Measurements from ENCODE around the gene LRRC14B.

LRRC14B gene

DNA sequence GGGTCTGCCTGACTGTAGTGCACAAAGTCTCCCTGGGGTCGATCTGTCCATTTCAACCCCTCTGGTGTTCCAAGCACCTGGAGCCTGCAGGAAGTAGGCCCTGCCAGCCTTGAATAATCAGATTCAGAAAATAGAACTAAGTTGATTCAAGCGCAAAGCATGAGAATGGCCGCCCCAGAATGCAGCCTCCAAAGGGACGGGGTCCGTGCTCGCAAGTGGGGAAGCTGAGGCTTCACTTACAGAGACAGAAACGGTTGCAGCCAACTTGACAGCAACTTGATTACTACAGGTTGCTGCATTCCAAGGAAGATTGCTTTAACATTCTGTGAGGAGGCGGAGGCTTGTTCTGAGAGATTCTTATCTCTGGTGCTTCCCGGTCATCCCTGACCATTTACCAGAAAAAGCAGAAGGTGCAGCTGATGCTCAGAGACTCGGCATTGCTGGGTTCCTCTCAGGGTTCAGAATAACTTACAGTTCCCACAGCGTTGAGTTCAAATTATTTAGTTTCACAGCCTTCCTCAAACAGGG lies 14.9 kb upstream of the LRRC14B start:
- DNase-seq: no peak

DNA sequence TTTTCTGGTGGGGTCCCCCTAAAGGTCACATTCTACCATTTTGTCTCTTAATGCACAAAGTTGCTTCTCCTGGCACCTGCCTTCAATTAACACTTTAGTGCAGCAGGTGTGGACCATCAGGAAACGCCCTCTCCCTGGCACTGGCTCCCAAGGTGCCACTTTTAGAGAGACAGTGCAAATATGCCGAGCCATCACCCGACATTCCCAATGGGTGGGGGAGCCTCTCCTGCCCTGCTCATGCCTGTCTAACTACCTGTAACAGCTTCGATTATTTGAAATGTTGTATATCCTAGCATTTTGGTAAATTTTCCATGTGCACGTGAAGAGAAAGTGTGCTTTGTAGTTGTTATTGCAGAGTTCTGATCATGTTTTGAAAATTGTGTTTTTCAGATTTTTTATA lies 13.2 kb upstream of the LRRC14B start:
- no peak for DNase-seq

DNA sequence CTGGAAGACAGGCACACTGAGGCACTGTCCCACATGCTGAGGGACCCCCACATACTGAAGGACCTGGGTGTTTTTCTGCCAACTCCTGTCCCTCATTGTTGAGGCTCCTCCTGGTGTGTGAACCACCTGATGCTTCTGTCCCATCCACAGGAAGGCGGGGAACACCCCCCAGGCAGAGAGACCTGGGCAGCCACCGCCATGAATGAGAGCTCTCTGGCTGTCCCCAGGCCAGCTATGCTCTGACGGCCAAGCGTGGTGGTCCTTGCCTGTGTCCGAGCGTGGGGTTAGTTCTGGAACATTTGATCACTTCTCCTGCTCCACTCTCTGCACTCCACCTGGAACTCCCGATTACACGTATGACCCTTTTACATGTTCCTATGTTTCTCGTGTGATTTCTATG lies 11.9 kb upstream of the LRRC14B start:
- DNase-seq: no peak

DNA sequence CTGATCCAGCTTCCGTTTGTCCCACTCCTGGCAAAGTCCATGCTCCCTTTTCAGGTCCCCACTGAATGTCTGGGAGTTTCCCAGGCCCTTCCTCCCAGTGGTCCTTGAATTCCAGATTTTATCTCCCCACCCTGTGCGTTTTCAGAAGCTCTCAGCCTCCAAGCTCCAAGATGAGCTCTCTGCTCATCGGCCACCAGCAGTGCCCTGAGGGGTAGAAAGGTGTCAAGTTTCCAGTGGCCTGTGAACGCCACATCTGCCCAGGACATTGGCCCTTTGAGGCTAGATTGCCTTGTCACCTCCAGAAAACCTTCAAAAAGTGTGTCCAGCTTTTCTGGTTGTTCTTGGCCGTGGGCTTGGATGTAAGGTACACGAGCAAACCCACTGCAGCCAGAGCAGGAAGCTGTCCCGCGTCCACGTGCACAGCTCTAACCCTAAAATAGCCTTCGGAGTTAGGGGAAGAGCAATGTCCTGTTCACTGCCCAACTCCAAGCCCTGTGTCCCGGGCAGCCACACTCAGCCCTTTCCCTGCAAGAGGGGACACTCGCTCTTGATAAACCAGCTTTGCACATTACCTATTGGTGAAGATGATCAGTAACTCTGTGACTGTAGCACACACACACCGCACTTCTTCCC lies 10.9 kb upstream of the LRRC14B start:
- DNase-seq: no peak

DNA sequence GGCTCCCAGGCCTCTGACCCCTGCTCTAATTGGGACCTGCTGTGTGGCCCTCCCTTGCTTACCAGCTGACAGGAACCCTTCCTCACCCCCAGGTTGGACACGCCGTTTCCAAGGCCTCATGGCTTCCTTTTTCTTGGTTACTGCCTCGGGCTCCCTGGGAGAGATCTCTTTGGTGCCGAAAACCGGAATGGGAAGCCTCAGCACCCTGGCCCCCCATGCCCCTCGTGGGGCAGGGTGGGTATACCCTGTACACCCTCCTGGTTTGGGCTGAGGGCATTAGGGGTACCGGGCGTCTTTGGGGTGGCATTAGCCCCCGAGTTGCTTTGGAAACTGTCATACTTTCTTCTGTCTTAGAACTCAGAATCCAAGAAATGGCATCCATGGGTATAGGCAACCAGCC lies 10.1 kb upstream of the LRRC14B start:
- no peak for DNase-seq

DNA sequence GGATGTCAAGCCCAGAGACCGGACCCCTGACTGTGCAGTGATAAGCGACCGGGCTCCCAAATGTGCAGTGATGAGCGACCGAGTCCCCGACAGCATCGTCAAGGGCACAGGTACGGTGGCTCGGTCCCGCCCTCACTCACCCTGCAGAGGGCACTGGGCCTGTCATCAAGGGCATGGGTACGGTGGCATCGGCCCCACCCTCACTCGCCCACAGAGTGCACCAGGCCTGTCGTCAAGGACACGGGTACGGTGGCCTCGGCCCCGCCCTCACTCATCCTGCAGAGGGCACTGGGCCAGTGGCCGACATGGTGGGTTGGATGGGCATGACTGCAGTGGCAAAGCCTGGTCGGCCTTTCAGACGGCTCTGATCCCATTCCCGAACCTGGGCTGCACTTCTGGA lies 9.7 kb upstream of the LRRC14B start:
- DNase-seq: no peak

DNA sequence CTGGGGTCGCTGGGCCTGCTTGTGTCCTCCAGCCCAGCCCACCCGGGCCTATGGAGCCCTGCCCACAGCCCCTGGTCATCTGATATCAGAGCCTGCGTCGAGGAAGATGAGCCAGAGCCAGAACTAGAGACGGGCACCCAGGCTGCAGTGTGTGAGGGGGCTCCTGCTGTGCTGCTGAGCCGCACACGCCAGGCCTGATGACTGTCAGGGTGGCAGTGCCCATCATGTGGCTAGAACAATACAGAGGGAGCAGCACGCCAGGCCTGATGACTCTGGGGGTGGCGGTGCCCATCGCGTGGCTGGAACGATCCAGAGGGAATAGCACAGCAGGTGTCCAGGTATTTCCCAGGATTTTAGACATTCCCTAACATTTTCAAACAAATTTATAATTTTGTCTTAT lies 9.2 kb upstream of the LRRC14B start:
- no peak for DNase-seq

DNA sequence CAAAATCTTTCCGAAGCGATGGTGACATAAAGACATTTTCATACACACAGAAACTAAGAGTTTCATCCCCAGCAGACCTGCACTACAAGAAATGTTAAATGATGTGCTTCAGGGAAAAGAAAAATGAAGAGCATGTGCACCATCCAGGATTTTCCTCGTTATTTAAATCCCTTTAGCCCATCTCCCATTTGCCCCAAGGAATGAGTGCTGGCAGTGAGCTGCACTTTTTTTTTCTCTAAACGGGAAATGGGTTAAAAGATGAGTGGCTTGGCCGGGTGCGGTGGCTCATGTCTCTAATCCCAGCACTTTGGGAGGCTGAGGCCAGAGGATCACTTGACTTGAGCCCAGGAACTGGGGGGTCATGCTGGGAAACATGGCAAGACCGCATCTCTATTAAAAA lies 6.8 kb upstream of the LRRC14B start:
- DNase-seq: no peak

DNA sequence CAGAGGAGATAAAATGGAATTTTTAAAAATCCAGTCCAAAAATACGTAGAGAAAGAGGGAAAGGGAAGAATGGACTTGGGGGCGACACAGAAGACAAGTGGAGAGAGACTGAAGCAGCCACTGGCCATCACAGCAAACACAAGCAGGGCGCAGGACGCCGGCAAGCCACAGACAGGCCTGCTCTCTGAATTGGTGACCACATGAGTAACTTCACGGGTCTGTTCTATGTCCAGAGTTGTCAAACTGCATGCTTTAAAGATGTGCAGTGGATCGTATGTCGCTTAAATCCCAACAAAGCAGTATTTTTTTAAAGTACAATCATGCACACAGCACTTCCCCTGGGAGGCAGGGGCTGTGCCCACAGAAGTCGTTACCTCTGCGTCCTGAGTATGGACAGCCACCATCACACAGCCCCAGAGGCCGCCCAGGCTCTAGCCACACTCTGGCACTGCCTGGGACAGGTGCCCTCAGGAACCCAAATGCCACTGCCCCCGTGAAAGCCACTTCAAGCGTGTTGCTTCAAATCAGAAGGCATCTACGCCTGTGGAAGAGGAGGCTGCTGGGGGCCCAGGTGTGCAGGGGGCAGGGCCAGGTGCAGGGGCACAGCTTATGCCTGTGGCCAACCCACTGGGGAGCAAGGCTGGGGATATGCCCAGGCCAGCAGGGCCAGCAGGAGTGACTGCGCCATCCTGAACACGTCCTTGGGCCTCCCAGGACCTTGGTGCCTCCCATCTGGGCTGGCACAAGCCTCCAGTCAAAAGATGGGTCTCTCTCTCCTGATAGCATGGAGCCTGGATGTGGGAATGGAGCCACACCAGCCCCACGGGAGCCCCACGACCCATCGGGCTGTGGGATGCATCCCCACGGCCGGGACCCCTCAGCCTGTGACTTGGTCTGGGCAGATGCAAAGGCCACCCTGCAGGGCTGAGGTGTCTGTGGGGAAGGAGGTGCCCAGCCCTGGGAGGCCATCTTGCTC lies 5.9 kb upstream of the LRRC14B start:
- no peak for DNase-seq

DNA sequence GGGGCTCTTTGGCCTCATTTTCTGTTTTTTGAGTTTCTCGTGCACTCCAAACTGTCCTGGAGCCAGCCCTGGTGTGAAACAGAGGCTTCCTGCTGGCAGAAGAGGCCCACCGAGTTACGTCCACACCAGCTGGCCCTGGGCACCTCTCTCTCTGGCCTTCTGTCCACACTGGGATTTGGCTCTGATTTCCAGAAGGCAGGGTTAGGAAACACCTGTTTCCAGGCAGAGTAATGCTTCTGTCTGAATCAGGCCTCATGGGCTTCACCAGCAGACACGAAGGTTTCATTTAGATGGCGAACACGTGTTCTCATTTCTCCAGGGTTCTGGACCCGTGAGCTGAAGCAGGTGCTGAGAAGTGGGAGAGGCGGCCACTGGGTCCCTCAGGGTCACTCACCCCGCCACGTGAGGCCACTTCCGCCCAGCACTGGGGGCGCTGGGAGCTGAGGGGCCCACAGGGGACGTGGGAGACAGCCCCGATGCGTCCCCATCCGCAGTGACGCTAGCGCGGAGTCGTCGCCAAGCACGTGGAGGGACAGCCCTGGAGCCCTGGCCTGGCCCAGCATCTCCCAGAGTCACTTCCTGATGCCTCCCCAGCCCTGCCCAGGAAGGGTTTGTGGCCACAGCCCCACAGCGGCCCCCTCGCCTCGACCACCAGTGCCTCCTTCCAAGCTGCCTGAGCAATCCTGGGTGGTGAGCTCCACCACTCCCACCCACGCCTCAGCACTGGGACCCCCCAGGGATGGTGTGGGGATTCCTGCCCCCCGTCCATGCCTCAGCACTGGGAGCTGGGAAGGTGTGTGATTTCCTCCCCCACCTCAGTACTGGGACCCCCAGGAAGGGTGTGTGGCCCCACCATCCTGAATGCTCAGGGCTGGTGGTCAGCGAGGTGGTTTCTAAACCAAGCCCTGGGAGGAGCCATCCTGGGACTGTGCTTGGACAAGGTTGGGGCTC lies 4.9 kb upstream of the LRRC14B start:
- no peak for DNase-seq

DNA sequence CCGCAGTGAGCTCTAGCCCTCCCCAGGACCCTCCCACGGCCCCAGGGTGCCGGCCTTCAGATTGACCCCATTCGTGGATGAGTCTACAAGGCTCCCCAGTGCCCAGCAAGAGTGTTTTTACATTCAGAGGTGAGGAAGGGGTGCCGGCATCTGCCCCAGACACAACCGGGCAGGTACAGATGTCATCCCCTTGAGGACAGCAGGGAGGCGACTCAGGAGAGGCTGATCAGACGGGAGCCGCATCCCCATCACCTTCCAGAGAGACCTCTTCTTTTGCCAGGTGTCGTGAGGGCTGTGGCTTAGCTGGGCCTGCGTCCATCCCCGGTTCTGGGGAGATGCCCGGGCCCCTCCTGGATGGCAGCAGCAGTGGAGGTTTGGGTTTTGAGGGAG lies 4.3 kb upstream of the LRRC14B start:
- no peak for DNase-seq

DNA sequence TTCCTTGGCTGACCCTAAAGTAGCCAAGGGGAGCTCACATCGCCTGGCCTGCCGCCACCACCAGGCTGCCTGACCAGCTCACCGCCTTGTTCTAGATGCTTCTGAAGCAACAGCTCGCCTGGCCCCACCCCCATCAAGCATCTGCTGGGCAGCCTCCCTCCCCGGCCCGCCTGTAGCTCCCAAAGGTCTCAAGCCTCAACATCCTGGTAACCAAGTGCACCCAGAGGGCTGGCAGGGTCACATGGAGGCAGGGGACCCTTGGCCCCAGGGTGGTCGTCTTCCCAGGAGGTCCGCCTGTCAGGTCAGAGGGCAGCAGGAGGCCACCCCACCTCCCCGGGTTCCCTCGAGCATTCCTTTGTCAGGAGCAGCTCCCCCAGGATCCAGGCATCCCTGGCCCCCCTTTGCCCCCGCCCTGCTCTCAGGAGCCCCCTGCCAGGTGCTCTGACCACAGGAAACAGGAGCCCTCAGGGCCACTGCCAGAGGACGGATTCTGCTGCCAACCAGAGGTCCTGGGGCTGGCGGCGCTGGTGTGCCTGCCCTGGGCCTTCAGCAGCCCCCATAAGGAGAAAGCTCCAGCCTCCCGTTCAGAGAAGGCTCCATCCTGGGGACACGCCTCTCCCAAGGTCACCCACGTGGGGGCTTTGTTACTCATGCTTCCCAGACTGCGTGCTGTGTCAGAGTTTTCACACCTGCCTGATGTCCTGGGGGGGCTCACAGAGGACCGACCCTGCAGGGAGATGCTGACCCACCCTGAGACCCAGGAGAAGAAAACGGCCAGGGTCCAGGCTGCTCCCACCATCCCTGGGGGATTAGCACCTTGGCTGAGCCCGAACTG lies 3.5 kb upstream of the LRRC14B start:
- no peak for DNase-seq

DNA sequence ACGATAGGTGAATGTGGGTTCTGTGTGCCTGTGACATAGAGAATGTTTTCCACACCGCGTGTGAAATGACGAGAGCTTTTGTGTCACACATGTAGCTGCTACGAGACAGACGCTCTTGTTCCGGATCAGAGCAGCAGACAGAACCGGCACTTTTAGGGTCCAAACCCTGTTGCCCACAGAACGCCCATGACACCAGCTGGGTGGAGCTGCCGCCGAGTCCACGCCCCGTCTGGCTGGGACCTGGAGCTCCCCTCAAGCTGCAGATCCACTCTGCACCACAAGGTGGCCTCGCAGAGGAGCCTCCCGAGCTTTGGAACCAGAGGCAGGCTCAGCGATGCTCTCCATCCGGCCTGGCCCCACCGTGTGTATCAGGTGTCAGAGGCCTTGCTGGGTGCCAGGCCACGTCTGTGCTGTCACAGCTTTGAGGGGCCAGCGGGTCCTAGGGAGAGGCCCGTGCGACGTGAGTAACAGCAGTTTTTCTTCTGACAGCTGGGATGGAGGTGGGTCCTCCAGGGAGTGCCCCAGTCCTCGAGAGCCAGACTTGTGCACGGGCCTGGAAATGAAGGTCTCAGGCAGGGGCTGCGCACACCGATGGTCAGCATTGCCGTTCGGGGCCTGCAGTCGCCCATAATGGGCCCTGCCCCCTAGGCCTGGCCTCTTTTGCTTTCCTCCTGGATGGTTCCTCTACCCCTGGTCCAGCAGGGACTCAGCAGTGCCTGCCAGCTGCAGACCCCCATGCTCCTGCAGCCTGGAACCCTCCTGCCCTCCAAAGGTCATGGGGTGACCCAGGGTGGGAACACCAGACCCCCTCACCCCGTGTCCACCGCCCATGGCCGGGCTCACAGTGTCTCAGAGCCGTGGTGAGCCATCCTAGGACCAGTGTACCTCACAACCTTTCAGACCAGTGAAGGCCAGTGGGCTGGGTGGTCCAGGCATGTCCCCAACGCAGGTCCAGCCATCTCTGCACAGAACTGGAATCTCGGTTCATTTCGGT lies 2.5 kb upstream of the LRRC14B start:
- peak; percentile 80 to 93 for DNase-seq

DNA sequence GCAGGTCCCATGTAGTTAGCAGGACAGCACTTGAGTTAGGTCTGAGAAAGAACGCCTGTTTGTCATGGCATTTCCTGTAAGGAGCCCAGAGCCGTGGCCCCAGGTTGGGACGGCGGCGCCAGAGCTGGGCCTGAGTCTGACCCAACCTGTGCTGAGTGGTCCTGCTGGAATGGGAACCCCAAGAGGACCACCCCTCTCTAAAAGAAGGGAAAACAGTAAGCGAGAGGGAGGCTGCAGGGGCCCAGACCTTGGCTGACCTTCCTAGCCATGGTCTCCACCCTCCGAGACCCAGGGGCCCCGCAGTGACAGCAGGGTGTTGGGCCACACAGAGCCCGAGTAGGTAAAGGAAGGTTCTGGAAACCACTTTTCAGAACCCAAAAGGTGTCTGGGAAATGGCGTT lies 1.8 kb upstream of the LRRC14B start:
- DNase-seq: no peak

DNA sequence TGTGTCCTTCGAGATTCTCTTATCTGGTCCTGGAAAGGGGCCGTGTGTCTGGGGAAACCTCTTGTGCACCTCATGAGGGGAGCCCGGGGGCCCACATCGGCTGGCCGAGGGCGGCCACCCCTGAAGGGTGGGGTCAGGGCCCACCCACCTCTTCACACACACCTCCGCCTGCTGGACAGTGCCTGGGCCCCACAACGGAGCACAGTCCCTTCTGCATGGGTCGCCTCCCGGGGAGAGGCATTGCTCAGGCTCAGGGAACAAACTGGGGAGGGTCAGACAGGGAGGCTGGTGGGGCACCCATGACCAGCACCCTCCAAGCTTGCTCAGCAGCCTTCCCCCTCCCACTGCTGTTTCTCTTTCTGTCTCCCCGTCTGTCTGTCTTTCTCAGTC lies 1.3 kb upstream of the LRRC14B start:
- no peak for DNase-seq

DNA sequence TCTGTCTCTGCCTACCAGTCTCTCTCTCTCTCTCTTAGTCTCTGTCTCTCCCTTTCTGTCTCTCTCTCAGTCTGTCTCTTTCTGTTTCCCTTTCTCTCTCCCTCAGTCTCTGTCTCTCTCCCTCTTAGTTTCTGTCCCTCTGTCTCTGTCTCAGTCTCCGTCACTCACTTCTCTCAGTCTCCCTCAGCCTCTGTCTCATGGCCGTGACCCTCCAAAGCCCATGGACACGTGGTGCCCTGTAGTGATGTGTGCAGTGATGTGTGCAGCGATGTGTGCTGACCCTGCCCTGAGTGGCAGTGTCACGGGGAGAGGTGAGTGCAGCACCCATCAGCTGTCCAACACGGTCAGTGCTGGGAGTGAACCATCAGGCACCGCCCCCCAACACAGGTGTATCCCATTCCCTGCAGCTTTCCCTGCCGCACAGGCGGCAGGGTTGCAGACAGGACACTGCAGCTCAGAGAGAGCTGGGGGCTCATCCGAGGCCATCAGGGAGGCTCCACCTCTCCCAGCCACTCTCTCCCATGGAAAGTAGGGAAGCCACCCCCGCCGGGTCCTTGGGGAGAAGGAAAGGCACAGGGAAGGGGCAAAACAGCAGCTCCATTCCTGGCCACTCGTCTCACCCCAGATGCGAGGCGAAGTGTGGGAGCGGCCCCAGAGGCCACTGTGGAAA lies 794 bp upstream of the LRRC14B start:
- DNase-seq: no peak

DNA sequence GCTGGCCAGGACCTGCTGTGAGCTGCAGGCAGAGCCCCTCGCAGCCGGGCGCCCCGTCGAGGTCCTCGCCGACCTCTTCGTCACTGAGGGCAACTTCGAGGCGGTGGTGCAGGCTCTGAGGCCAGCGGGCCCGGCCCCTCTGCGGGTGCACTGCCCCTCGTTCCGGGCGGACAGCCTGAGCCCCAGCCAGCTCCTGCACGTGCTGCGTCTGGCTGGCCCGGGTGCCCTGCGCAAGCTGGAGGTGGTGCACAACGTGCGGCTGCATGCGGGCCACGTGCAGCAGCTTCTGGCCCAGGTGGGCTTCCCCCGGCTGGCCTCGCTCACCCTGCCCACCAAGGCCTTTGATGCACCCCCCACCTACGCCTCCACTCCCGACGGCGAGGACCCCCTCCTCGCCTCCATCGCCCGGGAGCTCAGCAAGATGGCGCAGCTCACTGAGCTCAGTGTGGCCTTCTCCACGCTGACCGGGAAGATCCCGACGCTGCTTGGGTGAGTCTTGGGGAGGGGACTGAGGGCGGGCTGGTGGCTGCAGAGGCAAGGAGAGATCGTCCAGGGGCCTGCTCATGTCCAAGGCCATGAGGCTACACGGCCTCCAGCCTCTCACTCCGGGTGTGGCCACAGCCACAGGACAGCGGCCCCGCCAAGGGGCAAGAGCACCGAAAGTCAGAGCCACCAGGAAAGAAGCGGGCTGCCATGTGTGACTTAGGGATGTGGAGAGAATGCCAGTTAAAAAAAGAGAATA lies 825 bp downstream of the LRRC14B start:
- no peak for DNase-seq

DNA sequence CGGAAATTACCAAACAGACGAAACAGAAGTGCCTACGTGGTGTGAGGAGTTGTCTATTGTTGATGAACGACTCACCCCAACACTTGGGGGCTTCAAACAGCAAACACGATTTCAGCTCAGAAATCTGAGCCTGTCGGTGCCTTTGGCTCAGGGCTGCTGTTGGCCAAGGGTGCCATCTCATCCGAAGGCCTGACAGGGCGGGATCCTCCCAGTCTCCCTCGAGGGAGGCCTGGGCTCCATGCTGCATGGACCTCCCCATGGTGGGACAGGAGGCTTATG lies 1.3 kb downstream of the LRRC14B start:
- DNase-seq: no peak

DNA sequence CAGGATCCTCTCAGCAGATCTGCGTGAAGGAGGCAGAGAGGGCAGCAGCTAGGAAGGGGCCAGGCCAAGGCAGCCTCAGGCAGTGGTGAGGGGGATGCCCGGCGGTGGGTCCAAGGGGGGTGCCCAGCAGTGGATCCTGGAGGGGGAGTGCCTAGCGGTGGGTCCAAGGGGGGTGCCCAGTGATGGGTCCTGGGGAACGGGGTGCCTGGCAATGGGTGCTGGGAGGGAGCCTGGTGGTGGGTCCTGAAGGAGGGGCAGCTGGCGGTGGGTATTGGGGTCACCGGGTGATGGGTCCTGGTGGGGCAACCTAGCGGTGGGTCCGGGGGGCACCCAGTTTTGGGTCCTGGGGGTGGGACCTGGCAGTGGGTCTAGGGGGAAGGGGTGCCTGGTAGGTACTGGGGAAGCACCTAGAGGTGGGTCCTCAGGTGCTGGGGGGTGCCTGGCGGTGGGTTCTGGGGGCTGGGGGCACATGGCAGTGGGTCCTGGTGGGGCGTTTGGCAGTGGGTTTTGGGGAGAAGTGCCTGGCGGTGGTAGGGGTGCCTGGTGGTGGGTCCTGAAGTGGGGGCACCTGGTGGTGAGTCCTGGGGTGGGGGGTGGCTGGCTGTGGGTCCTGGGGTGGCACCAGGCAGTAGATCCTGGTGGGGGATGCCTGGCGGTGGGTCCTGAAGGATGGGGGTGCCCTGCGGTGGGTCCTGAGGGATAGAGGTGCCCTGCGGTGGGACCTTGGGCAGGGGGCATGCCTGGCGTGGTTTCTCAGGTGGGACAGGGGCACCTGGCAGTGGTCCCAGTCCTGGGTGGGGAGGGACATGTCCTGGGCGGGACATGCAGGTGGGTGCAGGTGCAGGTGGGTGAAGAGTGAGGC lies 1.9 kb downstream of the LRRC14B start:
- DNase-seq: no peak
